Natural killer cell (primary cell): Measurements from ENCODE around the gene RAB3C. TPM values are rescaled to one million over a fixed set of nuclear protein-coding genes. Genes with fewer than 3 reads are reported as not detected.
"Not testable (repeated sequence)": the region's sequence is repeated elsewhere in the genome, so short reads cannot be mapped to it uniquely, and the experiment has no call there.

Experiments
- ATAC-seq, 3 donors: fragments of 150-1000 bp in 2 of 3; fragments of 200-7000 bp in 1 of 3; cut with Tn5 transposase; 1 replicate in 1 of 3; 2 replicates in 2 of 3; pipeline ENCODE4 v1.10.0; 2021; ENCODE audit warnings: mild to moderate bottlenecking in 2 of 3, moderate library complexity in 2 of 3
- DNase-seq, 2 donors: peaks; one replicate each; pipeline versions ENCODE4 v3.0.0 to v3.0.0-alpha.2; 2013 to 2021; ENCODE audit warnings: mixed read lengths in 1 of 2
- H3K27ac ChIP-seq: one replicate; pipeline ENCODE4 v1.5.1; 2013; ENCODE audit warnings: mild to moderate bottlenecking, low read length
- H3K27me3 ChIP-seq: one replicate; pipeline ENCODE4 v1.6.1; 2013; ENCODE audit warnings: low read length; ENCODE audit not compliant: control insufficient read depth, insufficient read depth
- H3K36me3 ChIP-seq: one replicate; pipeline ENCODE4 v1.6.1; 2013; ENCODE audit warnings: low read length; ENCODE audit not compliant: control insufficient read depth, insufficient read depth
- H3K4me1 ChIP-seq: one replicate; pipeline ENCODE4 v1.6.1; 2013; ENCODE audit warnings: low read length; ENCODE audit not compliant: control insufficient read depth, insufficient read depth
- H3K4me3 ChIP-seq: one replicate; pipeline ENCODE4 v1.5.1; 2013; ENCODE audit warnings: low read length
- H3K9me3 ChIP-seq: one replicate; pipeline ENCODE4 v1.6.1; 2013; ENCODE audit warnings: low read length; ENCODE audit not compliant: control insufficient read depth, insufficient read depth
- H3K27ac Mint-ChIP-seq, 2 donors: one replicate each; pipeline ENCODE4 v1.8.0; 2022; ENCODE audit warnings: mild to moderate bottlenecking in 2 of 2, mixed read lengths in 2 of 2, moderate library complexity in 1 of 2
- H3K27me3 Mint-ChIP-seq, 2 donors: one replicate each; pipeline ENCODE4 v1.8.0; 2022; ENCODE audit warnings: low read depth in 2 of 2, mixed read lengths in 2 of 2
- H3K36me3 Mint-ChIP-seq: one replicate; pipeline ENCODE4 v1.8.0; 2022; ENCODE audit warnings: mixed read lengths
- H3K4me1 Mint-ChIP-seq, 2 donors: one replicate each; pipeline ENCODE4 v1.8.0; 2022; ENCODE audit warnings: mixed read lengths in 2 of 2
- H3K4me3 Mint-ChIP-seq: one replicate; pipeline ENCODE4 v1.8.0; 2022; ENCODE audit warnings: mild to moderate bottlenecking, moderate library complexity, mixed read lengths
- H3K9me3 Mint-ChIP-seq, 2 donors: one replicate each; pipeline ENCODE4 v1.8.0; 2022; ENCODE audit warnings: mixed read lengths in 2 of 2
- CTCF ChIP-seq: fragments of 200-600 bp; IDR thresholded peaks from one replicate; pipeline ENCODE4 v1.8.0; 2022; ENCODE audit warnings: antibody characterized with exemption
- WGBS: methylation state at CpG from one replicate; pipeline ENCODE4 v1.1.7; 2013; ENCODE audit warnings: missing lambda C conversion rate; ENCODE audit not compliant: insufficient coverage; 5-methylcytosine and 5-hydroxymethylcytosine counted together
- intact Hi-C: fragments of 100-400 bp; cut with micrococcal nuclease; formaldehyde crosslinking; loops from one replicate; pipeline ENCODE4 v1.14.2; 2022
- total RNA-seq, 4 donors: library from RNA; stranded (reverse); fragments of 120-200 nt in 1 of 4; gene quantifications; one replicate each; pipeline versions ENCODE4 v1.2.3 to v1.2.4, GENCODE V29; 2013 to 2022

Gene RAB3C
- total RNA-seq = under 1 TPM in 1 of 3 donors, not detected in 2; 0.05 TPM
- total RNA-seq (2013) = 0.16 TPM

- TF ChIP-seq CTCF = no peak
- no peak within 1 kb of the TSS for H3K27ac ChIP-seq
- peaks cover 17% of the 10 kb centered on the region for H3K4me1 ChIP-seq
- DNase-seq (peak in 1 of 2 donors; percentile 43), ATAC-seq (peak; percentile 64 to 93 (median 76))
- Mint-ChIP-seq H3K27me3 (peaks cover 21 to 30% of the 10 kb centered on the region in 2 donors), H3K4me3 (no peak within 1 kb of the TSS), H3K9me3 (no peaks in the 10 kb centered on the region), H3K4me1 (peaks cover 8 to 9% of the 10 kb centered on the region in 2 donors), H3K27ac (no peak within 1 kb of the TSS), H3K36me3 (no peaks in the 10 kb centered on the region)
- 2% methylated on average over 43 of the region's 43 CpGs for WGBS
- H3K27me3 ChIP-seq = peaks cover 28% of the 10 kb centered on the region
- intact Hi-C loops = no loop called here
- H3K4me3 ChIP-seq = peak within 1 kb of the TSS; percentile 41
- peaks cover 4% of the 10 kb centered on the region for H3K9me3 ChIP-seq
- no peaks in the 10 kb centered on the region for H3K36me3 ChIP-seq
Observed at GRCh38 chr5:58582803-58583491, at the start of gene RAB3C. Gene RAB3C (plus strand): TSS chr5:58583075. CDS start chr5:58583209, 134 bp downstream.

- intact Hi-C loops, H3K4me3 ChIP-seq, H3K4me3 Mint-ChIP-seq, H3K27ac ChIP-seq, H3K27me3 ChIP-seq, H3K9me3 Mint-ChIP-seq, H3K4me1 Mint-ChIP-seq, H3K9me3 ChIP-seq, H3K27ac Mint-ChIP-seq, H3K4me1 ChIP-seq, H3K36me3 Mint-ChIP-seq, H3K27me3 Mint-ChIP-seq, DNase-seq, ATAC-seq, H3K36me3 ChIP-seq: not testable (repeated sequence)
- WGBS = 93% methylated on average over 7 of the region's 9 CpGs
Observed at GRCh38 chr5:58541935-58542334, 40.9 kb upstream of the RAB3C start.

- Mint-ChIP-seq H3K4me3 (no peak overlapping the region), H3K9me3 (peaks cover 2 to 6% of the 10 kb centered on the region in 2 donors), H3K27ac (no peak overlapping the region), H3K36me3 (no peaks in the 10 kb centered on the region), H3K27me3 (no peaks in the 10 kb centered on the region), H3K4me1 (peaks cover 0 to 6% of the 10 kb centered on the region in 2 donors)
- WGBS = 88% methylated on average over 1 of the region's 1 CpG
- Histone ChIP-seq H3K9me3 (no peaks in the 10 kb centered on the region), H3K4me1 (peaks cover 3% of the 10 kb centered on the region), H3K27me3 (no peaks in the 10 kb centered on the region), H3K36me3 (no peaks in the 10 kb centered on the region), H3K4me3 (no peak overlapping the region), H3K27ac (no peak overlapping the region)
- intact Hi-C loops = no loop called here
- no peak for TF ChIP-seq CTCF
- ATAC-seq = no peak
- no peak for DNase-seq
Observed at GRCh38 chr5:58542709-58543108, 40.2 kb upstream of the RAB3C start.

GRCh38 chr5:58543723-58544122 is 39.2 kb upstream of the RAB3C start:
- peaks cover 0 to 6% of the 10 kb centered on the region in 2 donors for H3K4me1 Mint-ChIP-seq
- WGBS = 88% methylated on average over 2 of the region's 2 CpGs
- Histone ChIP-seq H3K36me3 (no peaks in the 10 kb centered on the region), H3K4me1 (peaks cover 3% of the 10 kb centered on the region), H3K27me3 (no peaks in the 10 kb centered on the region), H3K4me3 (no peak overlapping the region), H3K9me3 (no peaks in the 10 kb centered on the region), H3K27ac (no peak overlapping the region)
- intact Hi-C loops = no loop called here
- H3K9me3 Mint-ChIP-seq = peaks cover 3 to 6% of the 10 kb centered on the region in 2 donors
- H3K4me3 Mint-ChIP-seq = no peak overlapping the region
- no peak for TF ChIP-seq CTCF
- no peaks in the 10 kb centered on the region for H3K27me3 Mint-ChIP-seq
- no peak for DNase-seq
- no peak for ATAC-seq
- H3K36me3 Mint-ChIP-seq = no peaks in the 10 kb centered on the region
- H3K27ac Mint-ChIP-seq = no peak overlapping the region
